HUDEP-2 (cell line): ENCODE measurements around the gene EFHD1.

Experiments
- DNase-seq, 76 experiments: peaks; one replicate each; lab custom pipeline; 2025; ENCODE audit not compliant: unreplicated experiment in 76 of 76; lab: John Stamatoyannopoulos, UW

The EFHD1 gene, protein sequence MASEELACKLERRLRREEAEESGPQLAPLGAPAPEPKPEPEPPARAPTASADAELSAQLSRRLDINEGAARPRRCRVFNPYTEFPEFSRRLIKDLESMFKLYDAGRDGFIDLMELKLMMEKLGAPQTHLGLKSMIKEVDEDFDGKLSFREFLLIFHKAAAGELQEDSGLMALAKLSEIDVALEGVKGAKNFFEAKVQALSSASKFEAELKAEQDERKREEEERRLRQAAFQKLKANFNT

GRCh38 chr2:232633413-232634205, at the start of gene EFHD1:
TSS of gene EFHD1 (plus strand) at chr2:232633604. CDS start at chr2:232633705, 101 bp downstream.
- peak in 58 of 76 experiments; percentile 4 to 71 (median 42) for DNase-seq

DNA sequence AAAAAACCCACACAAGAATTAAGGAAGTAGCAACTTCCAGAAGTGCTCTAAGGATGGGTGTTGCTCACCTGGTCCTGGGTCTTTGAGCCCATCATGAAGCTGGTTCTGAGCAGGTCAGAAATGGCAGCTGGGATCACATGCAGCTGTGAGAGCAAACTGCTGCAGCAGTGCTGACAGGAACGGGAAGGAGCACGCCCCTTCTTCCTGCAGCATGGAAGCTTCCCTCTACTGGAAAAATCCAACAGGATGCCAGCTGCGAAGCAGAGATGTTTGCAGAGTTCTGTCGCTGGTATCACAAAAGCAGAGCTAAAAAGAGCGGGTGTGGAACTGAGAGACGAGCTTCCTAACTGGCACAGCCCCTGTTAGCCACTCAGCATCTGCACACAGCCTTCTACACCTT, 49.2 kb upstream of the EFHD1 start:
- DNase-seq = no peak

DNA sequence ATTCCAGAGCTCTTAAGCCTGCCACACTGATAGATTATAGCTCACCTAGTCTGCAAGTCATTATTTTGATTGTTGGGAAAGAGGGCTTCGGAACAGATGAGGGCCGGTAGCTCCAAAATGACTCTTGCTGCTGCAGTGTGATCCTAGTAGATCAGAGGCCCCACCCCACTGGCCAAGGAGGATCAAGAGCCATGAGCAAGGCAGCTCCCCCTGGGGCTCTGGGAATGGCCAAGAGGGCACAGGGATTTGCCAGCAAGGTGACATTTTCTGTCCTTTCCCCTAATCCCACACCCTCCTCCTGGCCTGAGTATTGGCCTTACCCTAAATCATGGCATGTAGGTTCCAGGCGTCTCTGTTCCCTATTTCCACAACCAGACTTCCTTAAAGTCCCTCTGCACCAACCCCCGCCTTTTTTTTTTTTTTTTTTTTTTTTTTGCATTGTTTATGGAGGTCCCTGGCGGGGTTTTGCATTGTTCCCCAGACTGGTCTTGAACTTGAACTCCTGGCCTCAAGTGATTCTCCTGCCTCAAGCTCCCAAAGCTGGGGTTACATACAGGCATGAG, 46.4 kb upstream of the EFHD1 start:
- no peak for DNase-seq

DNA sequence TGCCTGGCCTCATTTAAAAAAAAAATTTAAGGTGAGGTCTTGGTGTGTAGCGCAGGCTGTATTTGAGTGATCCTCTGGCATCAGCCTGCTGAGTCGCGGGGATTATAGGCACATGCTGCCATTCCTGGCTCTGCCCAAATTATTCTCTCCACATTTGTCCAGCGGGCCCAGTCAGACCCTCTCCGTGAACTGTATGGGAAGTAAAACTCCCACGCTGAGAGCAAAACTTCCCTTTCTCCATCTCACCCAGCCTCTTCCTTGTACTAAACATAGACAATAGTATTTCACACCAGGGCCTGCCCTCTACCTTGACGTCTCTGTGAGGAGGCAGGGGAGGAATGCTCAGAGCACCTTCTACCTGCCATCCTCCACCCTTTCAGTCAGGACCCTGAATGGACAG, 45.9 kb upstream of the EFHD1 start:
- DNase-seq = no peak

- DNase-seq = no peak
Measured at GRCh38 chr2:232588031-232588430, 45.4 kb upstream of the EFHD1 start.

DNA sequence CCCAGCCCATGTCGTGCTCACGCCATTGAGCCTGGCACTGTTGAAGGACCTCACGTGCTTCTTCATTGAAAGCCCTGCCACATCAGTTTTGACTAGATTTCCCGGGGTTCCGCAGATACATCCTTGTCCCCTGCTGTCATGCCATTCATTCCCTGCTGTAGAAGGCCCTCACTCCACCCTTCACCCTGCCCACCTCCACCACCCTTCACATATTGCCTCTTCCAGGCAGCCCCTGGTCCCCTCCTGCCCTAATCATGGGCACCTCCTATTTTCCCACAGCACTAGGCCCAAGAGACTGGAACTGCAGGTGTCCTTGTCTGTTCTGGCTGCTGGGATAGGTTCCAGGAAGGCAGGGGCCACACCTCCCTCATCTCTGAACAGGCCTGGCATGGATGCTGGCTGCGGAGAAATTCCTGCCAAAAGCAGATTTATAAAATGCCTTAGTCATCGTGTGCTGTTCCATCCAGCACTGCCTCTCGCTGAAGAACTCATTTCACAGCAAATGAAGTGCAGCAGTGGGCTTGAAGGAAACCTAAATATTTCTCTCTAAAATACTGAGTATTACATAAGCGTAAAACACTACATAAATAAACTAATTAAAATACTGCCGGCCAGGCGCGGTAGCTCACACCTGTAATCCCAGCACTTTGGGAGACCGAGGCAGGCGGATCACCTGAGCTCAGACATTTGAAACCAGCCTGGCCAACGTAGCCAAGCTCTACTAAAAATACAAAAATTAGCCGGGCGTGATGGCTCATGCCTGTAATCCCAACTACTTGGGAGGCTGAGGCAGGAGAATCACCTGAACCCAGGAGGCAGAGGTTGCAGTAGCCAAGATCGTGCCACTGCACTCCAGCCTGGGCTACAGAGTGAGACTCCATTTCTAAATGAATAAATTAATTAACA, 44.5 kb upstream of the EFHD1 start:
- no peak for DNase-seq

- DNase-seq = no peak
Measured at GRCh38 chr2:232592772-232593395, 40.5 kb upstream of the EFHD1 start.

DNA sequence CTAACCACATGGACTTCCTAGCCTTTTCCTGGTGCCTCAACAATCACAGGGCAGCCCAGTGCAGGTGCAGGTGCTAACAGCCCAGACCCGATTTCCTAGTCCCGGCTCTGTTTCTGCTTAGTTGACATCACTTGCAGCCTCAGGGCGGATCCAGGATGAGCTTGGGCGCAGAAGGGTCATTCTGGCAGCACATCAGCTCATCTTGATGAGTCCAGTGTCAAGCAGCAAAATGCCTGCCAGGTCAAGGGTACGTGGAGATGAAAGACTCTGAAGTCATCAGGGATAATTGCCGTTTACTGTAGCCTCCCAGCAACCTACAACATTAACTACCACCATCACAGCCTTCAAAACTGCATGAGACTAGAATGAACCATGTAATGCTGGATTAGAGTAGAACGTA, 39.4 kb upstream of the EFHD1 start:
- no peak for DNase-seq

DNA sequence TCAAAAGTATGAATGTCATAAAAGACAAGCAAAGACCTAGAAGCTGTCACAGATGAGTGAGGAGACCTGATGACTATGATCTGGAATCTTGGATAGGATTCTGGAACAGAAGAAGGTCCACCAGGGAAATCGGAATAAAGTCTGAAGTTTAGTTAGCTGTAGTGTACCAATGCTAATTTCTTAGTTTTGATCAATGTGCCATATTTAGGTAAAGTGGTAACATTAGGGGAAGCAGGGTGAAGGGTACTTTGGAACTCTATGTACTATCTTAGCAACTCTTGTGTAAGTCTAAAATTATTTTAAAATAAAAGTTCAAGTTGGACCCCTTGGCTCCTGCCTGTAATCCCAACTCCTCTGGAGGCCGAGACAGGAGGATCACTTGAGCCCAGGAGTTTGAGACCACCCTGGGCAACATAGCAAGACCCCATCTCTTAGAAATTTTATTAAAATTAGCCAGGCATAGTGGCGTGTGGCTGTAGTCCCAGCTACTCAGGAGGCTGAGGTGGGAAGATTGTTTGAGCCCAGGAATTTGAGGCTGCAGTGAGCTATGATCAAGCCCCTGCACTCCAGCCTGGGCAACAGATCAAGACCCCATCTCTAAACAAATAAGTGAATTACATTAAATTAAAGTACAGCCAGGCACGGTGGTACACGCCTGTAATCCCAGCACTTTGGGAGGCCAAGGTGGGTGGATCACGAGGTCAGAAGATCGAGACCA, 35.9 kb upstream of the EFHD1 start:
- DNase-seq = no peak

- no peak for DNase-seq
Measured at GRCh38 chr2:232598293-232598692, 35.1 kb upstream of the EFHD1 start.

DNA sequence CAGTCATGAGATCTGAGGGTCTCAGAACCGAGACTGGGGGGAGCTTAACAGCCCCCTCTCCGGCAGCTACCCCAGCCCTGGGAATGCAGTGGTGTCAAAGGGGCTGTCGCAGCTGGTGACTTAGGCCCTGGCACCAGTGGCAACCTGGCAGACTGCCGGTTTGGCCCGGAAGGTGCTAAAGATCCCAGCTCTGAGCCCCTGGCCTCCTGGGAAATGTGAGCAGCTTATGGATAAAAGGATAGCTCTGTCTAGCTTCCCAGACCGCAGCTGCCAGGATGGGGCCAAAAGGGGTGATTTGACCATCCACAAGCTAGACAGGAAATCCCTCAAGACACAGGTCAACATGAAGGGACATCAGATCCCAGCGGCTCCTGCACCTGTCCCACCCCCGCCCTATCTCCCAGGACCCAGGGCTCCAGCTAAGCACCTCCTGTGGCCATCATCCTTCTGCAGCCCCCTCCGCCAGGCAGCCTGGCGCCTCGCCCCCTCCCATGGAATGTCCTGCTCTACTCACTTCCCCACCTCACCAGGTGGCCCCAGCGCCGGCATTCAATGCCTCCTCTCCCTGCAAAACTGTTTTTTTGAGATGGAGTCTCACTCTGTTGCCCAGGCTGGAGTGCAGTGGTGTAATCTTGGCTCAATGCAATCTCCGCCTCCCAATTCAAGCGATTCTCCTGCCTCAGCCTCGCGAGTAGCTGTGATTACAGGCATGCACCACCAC, 33.2 kb upstream of the EFHD1 start:
- no peak for DNase-seq

GRCh38 chr2:232603283-232603682, 30.1 kb upstream of the EFHD1 start:
- no peak for DNase-seq

GRCh38 chr2:232604535-232604934, 28.9 kb upstream of the EFHD1 start:
- no peak for DNase-seq

DNA sequence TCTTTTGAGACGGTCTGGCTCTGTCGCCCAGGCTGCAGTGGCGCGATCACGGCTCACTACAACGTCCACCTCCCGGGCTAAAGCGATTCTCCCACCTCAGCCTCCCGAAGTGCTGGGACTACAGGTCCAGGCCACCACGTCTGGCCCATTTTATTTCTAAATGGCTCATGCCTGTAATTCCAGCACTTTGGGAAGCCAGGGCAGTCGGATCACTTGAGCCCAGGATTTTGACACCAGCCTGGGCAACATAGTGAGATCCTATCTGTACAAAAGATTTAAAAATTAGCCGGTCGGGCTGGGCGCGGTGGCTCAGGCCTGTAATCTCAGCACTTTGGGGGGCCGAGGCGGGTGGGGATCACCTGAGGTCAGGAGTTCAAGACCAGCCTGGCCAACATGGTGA, 26.4 kb upstream of the EFHD1 start:
- no peak for DNase-seq

DNA sequence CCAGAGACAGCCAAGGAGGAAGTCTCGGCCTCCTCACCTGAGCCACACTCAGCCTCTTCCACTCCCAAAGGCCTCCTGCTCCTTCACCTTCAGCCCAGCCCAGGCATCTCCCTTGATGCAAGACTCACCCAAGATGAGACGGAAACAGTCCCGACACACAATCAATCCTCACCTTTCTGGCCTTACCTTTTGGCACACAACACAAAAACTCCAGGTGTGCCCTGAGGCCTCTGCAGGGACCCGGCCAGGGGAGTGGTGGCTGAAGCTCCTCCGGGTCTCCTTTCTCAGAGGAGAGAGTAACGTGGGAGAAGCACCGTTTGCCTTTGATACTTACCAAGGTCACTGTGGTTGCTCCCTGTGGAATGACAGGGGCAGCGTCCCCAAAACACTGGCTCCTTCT, 23.8 kb upstream of the EFHD1 start:
- no peak for DNase-seq

DNA sequence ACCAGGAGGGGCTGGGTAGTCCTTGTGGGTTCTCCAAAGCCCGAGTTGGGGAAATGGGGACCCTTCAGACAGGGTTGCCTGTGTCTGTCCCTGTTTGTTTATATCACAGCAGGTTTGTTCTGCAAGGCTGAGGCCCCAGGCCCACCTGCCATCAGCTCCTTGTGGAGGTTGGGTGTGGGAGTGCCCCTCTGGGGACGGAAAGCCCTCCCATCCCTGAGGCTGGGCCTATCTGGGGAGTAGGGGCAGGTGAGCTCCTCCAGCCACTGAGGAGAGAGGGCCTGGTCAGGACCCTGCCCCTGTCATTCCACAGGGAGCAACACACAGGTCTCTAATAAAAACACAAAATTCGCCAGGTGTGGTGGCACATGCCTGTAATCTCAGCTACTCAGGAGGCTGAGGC, 23.3 kb upstream of the EFHD1 start:
- no peak for DNase-seq

DNA sequence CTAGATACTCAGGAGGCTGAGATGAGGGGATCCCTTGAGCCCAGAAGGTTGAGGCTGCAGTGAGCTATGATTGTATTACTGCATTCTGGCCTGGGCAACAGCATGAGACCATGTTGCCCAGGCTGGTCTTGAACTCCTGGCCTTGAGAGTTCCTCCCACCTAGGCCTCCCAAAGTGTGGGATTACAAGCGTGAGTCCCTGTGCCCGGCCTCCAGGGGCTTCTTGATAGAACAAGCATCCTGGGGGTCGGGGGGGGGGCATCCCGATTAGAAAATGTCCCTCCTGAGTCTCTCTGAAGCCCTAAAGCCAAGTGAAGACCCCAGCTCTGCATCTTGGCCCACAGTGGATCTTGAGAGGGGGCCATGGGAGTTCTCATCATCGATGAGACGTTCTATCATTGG, 22.3 kb upstream of the EFHD1 start:
- no peak for DNase-seq

DNA sequence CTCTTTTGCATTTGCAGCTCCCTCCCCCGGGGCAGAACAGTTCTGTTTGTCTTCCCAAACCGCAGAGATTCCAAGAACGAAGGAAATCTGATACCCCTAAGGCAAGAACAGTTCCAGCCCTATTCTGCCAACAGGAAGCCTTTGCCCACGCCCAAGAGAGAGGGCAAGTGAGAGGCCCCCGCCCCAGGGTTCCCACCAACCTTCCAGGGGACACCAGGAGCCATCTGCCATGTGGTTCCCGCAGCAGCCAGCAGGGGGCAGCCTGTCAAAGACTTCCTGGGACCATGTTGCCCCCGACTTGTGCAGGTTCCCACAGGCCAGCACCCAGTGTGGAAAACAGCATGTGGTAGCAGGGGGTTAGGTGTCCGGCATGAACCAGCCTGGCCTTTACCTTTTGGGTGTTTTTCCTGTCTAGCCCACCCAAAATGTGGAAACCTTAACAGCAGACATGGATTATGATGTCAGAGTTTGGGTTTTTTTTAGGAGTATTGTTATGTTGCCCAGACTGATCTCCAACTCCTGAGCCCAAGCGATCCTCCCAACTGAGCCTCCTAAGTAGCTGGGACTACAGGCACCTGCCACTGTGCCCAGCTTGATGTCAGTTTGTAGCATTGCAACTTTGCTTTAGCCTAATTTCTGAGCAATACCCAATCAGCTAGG, 21.7 kb upstream of the EFHD1 start:
- peak in 56 of 76 experiments; percentile 2 to 65 (median 32) for DNase-seq
